H1 (cell line): ENCODE data around the gene KLHL9.

Experiments
- CBX5 ChIP-seq: fragments of 300-800, 300-1000 bp; sonication (generic); IDR thresholded peaks from 2 replicates; pipeline ENCODE4 v1.7.1; 2016; ENCODE audit warnings: antibody characterized with exemption, low read length, low read depth
- CBX8 ChIP-seq: fragments of 300-800, 300-1000 bp; sonication (generic); IDR thresholded peaks from 2 replicates; pipeline ENCODE4 v1.7.1; 2016; ENCODE audit warnings: low read depth, low read length, borderline replicate concordance
- CTCF ChIP-seq, 3 experiments: IDR thresholded peaks; 1 replicate in 2 of 3; 2 replicates in 1 of 3; pipeline versions ENCODE4 v1.5.1 to v1.6.1; 2011; ENCODE audit warnings: low read length in 3 of 3, mild to moderate bottlenecking in 3 of 3, inconsistent platforms in 2 of 3, low read depth in 1 of 3, moderate library complexity in 1 of 3; ENCODE audit not compliant: insufficient read depth in 1 of 3; ENCODE audit errors: control extremely low read depth in 1 of 3
- POLR2A ChIP-seq, 2 experiments: IDR thresholded peaks; 1 replicate in 1 of 2; 2 replicates in 1 of 2; pipeline ENCODE4 v1.6.1; 2011; ENCODE audit warnings: low read depth in 2 of 2, low read length in 2 of 2, mild to moderate bottlenecking in 2 of 2; ENCODE audit errors: control extremely low read depth in 1 of 2
- POLR2AphosphoS5 ChIP-seq: IDR thresholded peaks from 2 replicates; pipeline ENCODE4 v1.6.1; 2011; ENCODE audit warnings: low read depth, low read length
- RFX5 ChIP-seq: IDR thresholded peaks from 2 replicates; pipeline ENCODE4 v1.6.1; 2011; ENCODE audit warnings: low read depth, low read length, improper control_type of control experiment, borderline replicate concordance
- SIRT6 ChIP-seq: IDR thresholded peaks from one replicate; pipeline ENCODE4 v1.7.1; 2012; ENCODE audit warnings: low read length, inconsistent platforms

GRCh38 chr9:21294364-21294774 is 40.8 kb downstream of the KLHL9 start:
- TF ChIP-seq CTCF (IDR thresholded peaks at IDR 0.05; ENCODE audit: control extremely low read depth in 1 of 3, insufficient read depth in 1 of 3, low read depth in 1 of 3, low read length in 3 of 3): no peak
- no peak for TF ChIP-seq POLR2A (IDR thresholded peaks at IDR 0.05; ENCODE audit: control extremely low read depth in 1 of 2, low read depth in 2 of 2, low read length in 2 of 2)
- TF ChIP-seq SIRT6: no peak
- TF ChIP-seq POLR2AphosphoS5: no peak
- no peak for TF ChIP-seq CBX8
- no peak for TF ChIP-seq RFX5
- TF ChIP-seq CBX5: no peak
